ENCODE results near the gene UBA7. TPM values are rescaled to one million over a fixed set of nuclear protein-coding genes. Genes with fewer than 3 reads are reported as not detected.

The UBA7 gene
- total and polyA plus RNA-seq, 4 experiments from 2014 or later: 39.8 to 299 (median 157) TPM

- ChIA-PET POLR2A (ENCODE audit: partially characterized antibody) (no interaction called here), CTCF (ENCODE audit: partially characterized antibody) (no interaction called here)
- Histone ChIP-seq H3K27ac (ENCODE audit: low read depth, low read length) (no peak overlapping the region), H3K4me1 (ENCODE audit: insufficient read depth, low read length) (peaks cover 4% of the 10 kb centered on the region), H3K9me3 (ENCODE audit: control insufficient read depth in 1 of 2, low read length in 2 of 2) (no peaks in the 10 kb centered on the region), H3K36me3 (ENCODE audit: insufficient read depth, low read length) (no peaks in the 10 kb centered on the region), H3K27me3 (ENCODE audit: insufficient read depth, low read length) (no peaks in the 10 kb centered on the region), H3K4me3 (ENCODE audit: low read length in 2 of 2) (no peak overlapping the region)
- intact Hi-C loops (cut with micrococcal nuclease): no loop called here
- H3K27ac Mint-ChIP-seq: no peak overlapping the region
- no peak for DNase-seq
- H3K4me3 Mint-ChIP-seq: no peak overlapping the region
- H3K9me3 Mint-ChIP-seq: peaks cover 0 to 4% (median 0%) of the 10 kb centered on the region in 8 donors
- peaks cover 3 to 7% (median 5%) of the 10 kb centered on the region in 4 donors for H3K4me1 Mint-ChIP-seq
- peaks cover 2% of the 10 kb centered on the region in 2 donors for H3K27me3 Mint-ChIP-seq
- peaks cover 0 to 2% of the 10 kb centered on the region in 2 donors for H3K36me3 Mint-ChIP-seq
Observed at GRCh38 chr3:49792371-49793150, 21.2 kb downstream of the UBA7 start.

GRCh38 chr3:49791571-49791970 lies 22.2 kb downstream of the UBA7 start:
- Mint-ChIP-seq H3K36me3 (peaks cover 0 to 4% of the 10 kb centered on the region in 2 donors), H3K4me1 (peaks cover 6 to 15% (median 11%) of the 10 kb centered on the region in 4 donors), H3K27ac (no peak overlapping the region), H3K9me3 (peaks cover 0 to 4% (median 0%) of the 10 kb centered on the region in 8 donors), H3K27me3 (peaks cover 0 to 2% of the 10 kb centered on the region in 2 donors), H3K4me3 (no peak overlapping the region)
- ChIA-PET CTCF (ENCODE audit: partially characterized antibody) (interaction anchor here (1.0 kb wide), 1 partner anchor 11 kb away, joined by 3 read pairs; no protein-coding TSS in a partner anchor), POLR2A (ENCODE audit: partially characterized antibody) (interaction anchor here (1.4 kb wide), 1 partner anchor 12 kb away, joined by 3 read pairs; no protein-coding TSS in a partner anchor)
- Histone ChIP-seq H3K4me3 (ENCODE audit: low read length in 2 of 2) (no peak overlapping the region), H3K4me1 (ENCODE audit: insufficient read depth, low read length) (peaks cover 12% of the 10 kb centered on the region), H3K36me3 (ENCODE audit: insufficient read depth, low read length) (no peaks in the 10 kb centered on the region), H3K9me3 (ENCODE audit: control insufficient read depth in 1 of 2, low read length in 2 of 2) (no peaks in the 10 kb centered on the region), H3K27me3 (ENCODE audit: insufficient read depth, low read length) (no peaks in the 10 kb centered on the region), H3K27ac (ENCODE audit: low read depth, low read length) (no peak overlapping the region)
- intact Hi-C loops (cut with micrococcal nuclease): no loop called here
- no peak for DNase-seq

GRCh38 chr3:49790626-49791411 lies 22.9 kb downstream of the UBA7 start:
- no peaks in the 10 kb centered on the region for H3K36me3 ChIP-seq (ENCODE audit: insufficient read depth, low read length)
- Mint-ChIP-seq H3K36me3 (peaks cover 0 to 6% of the 10 kb centered on the region in 2 donors), H3K27me3 (peaks cover 0 to 2% of the 10 kb centered on the region in 2 donors), H3K4me1 (peaks cover 6 to 17% (median 13%) of the 10 kb centered on the region in 4 donors), H3K27ac (peak overlapping the region in 4 of 7 donors; percentile 4 to 95 (median 16)), H3K4me3 (no peak overlapping the region), H3K9me3 (peaks cover 0 to 4% (median 0%) of the 10 kb centered on the region in 8 donors)
- intact Hi-C loops (cut with micrococcal nuclease): no loop called here
- H3K27me3 ChIP-seq (ENCODE audit: insufficient read depth, low read length): no peaks in the 10 kb centered on the region
- no peaks in the 10 kb centered on the region for H3K9me3 ChIP-seq (ENCODE audit: control insufficient read depth in 1 of 2, low read length in 2 of 2)
- H3K27ac ChIP-seq (ENCODE audit: low read depth, low read length): no peak overlapping the region
- CTCF ChIA-PET (ENCODE audit: partially characterized antibody): interaction anchor here (1.0 to 1.2 kb wide), 2 partner anchors 11 to 12 kb away, joined by 3 read pairs; no protein-coding TSS in a partner anchor
- H3K4me1 ChIP-seq (ENCODE audit: insufficient read depth, low read length): peaks cover 12% of the 10 kb centered on the region
- DNase-seq: no peak
- POLR2A ChIA-PET (ENCODE audit: partially characterized antibody): interaction anchor here (1.4 kb wide), 1 partner anchor 13 kb away, joined by 3 read pairs; no protein-coding TSS in a partner anchor
- no peak overlapping the region for H3K4me3 ChIP-seq (ENCODE audit: low read length in 2 of 2)

- ChIA-PET POLR2A (ENCODE audit: partially characterized antibody) (interaction anchor here (1.0 to 3.5 kb wide), 2 partner anchors 16 to 69 kb away, joined by 4 to 46 read pairs; partner anchors contain the start of genes AMIGO3 and INKA1), CTCF (ENCODE audit: partially characterized antibody) (interaction anchor here (3.0 to 3.7 kb wide), 2 partner anchors 14 to 51 kb away, joined by 12 to 20 read pairs; partner anchors contain the start of gene INKA1)
- DNase-seq: no peak
- Histone ChIP-seq H3K27ac (ENCODE audit: low read depth, low read length) (no peak overlapping the region), H3K27me3 (ENCODE audit: insufficient read depth, low read length) (no peaks in the 10 kb centered on the region), H3K4me3 (ENCODE audit: low read length in 2 of 2) (no peak overlapping the region), H3K36me3 (ENCODE audit: insufficient read depth, low read length) (no peaks in the 10 kb centered on the region), H3K4me1 (ENCODE audit: insufficient read depth, low read length) (peaks cover 27% of the 10 kb centered on the region), H3K9me3 (ENCODE audit: control insufficient read depth in 1 of 2, low read length in 2 of 2) (no peaks in the 10 kb centered on the region)
- Mint-ChIP-seq H3K4me3 (no peak overlapping the region), H3K27ac (peak overlapping the region in 5 of 7 donors; percentile 22 to 82 (median 46)), H3K27me3 (peaks cover 0 to 2% of the 10 kb centered on the region in 2 donors), H3K36me3 (peaks cover 6 to 15% of the 10 kb centered on the region in 2 donors), H3K9me3 (peaks cover 0 to 4% (median 0%) of the 10 kb centered on the region in 8 donors), H3K4me1 (peaks cover 17 to 44% (median 27%) of the 10 kb centered on the region in 4 donors)
- intact Hi-C loops (cut with micrococcal nuclease): loop anchor here (5.0 kb wide), 1 partner anchor 69 kb away; the partner anchor contains the start of gene TRAIP
Observed at GRCh38 chr3:49788056-49788455, 25.7 kb downstream of the UBA7 start.

- Histone ChIP-seq H3K27ac (ENCODE audit: low read depth, low read length) (no peak overlapping the region), H3K4me1 (ENCODE audit: insufficient read depth, low read length) (peaks cover 27% of the 10 kb centered on the region), H3K36me3 (ENCODE audit: insufficient read depth, low read length) (no peaks in the 10 kb centered on the region), H3K27me3 (ENCODE audit: insufficient read depth, low read length) (no peaks in the 10 kb centered on the region), H3K9me3 (ENCODE audit: control insufficient read depth in 1 of 2, low read length in 2 of 2) (no peaks in the 10 kb centered on the region), H3K4me3 (ENCODE audit: low read length in 2 of 2) (peak overlapping the region in 1 of 2 donors; percentile 89)
- CTCF ChIA-PET (ENCODE audit: partially characterized antibody): interaction anchor here (3.0 to 3.7 kb wide), 2 partner anchors 15 to 51 kb away, joined by 12 to 20 read pairs; partner anchors contain the start of gene INKA1
- Mint-ChIP-seq H3K9me3 (peaks cover 0 to 4% (median 0%) of the 10 kb centered on the region in 8 donors), H3K27ac (peak overlapping the region; percentile 98 to 99 (median 99)), H3K27me3 (peaks cover 0 to 2% of the 10 kb centered on the region in 2 donors), H3K4me1 (peaks cover 17 to 45% (median 27%) of the 10 kb centered on the region in 4 donors), H3K36me3 (peaks cover 6 to 15% of the 10 kb centered on the region in 2 donors), H3K4me3 (peak overlapping the region in 5 of 8 donors; percentile 13 to 96 (median 92))
- intact Hi-C loops (cut with micrococcal nuclease): loop anchor here (5.0 kb wide), 1 partner anchor 70 kb away; the partner anchor contains the start of gene TRAIP
- no peak for DNase-seq
- POLR2A ChIA-PET (ENCODE audit: partially characterized antibody): interaction anchor here (0.7 to 3.5 kb wide), 5 partner anchors 16 to 152 kb away, joined by 4 to 46 read pairs (median 4); partner anchors contain the start of genes AMIGO3, INKA1, MON1A and RBM6
Observed at GRCh38 chr3:49787536-49787935, 26.2 kb downstream of the UBA7 start.

GRCh38 chr3:49787182-49787464 lies 26.6 kb downstream of the UBA7 start:
- CTCF ChIA-PET (ENCODE audit: partially characterized antibody): interaction anchor here (3.0 to 3.7 kb wide), 2 partner anchors 15 to 52 kb away, joined by 12 to 20 read pairs; partner anchors contain the start of gene INKA1
- DNase-seq: no peak

More at GRCh38 chr3:49787182-49787464, 26.6 kb downstream of the UBA7 start:
- Histone ChIP-seq H3K36me3 (ENCODE audit: insufficient read depth, low read length) (no peaks in the 10 kb centered on the region), H3K4me1 (ENCODE audit: insufficient read depth, low read length) (peaks cover 27% of the 10 kb centered on the region), H3K4me3 (ENCODE audit: low read length in 2 of 2) (peak overlapping the region; percentile 48 to 89), H3K27me3 (ENCODE audit: insufficient read depth, low read length) (no peaks in the 10 kb centered on the region), H3K9me3 (ENCODE audit: control insufficient read depth in 1 of 2, low read length in 2 of 2) (no peaks in the 10 kb centered on the region), H3K27ac (ENCODE audit: low read depth, low read length) (peak overlapping the region; percentile 89)
- Mint-ChIP-seq H3K4me1 (peaks cover 17 to 45% (median 28%) of the 10 kb centered on the region in 4 donors), H3K27ac (peak overlapping the region; percentile 98 to 99 (median 99)), H3K27me3 (peaks cover 0 to 2% of the 10 kb centered on the region in 2 donors), H3K9me3 (peaks cover 0 to 4% (median 0%) of the 10 kb centered on the region in 8 donors), H3K36me3 (peaks cover 6 to 19% of the 10 kb centered on the region in 2 donors), H3K4me3 (peak overlapping the region; percentile 92 to 98 (median 92))
- POLR2A ChIA-PET (ENCODE audit: partially characterized antibody): interaction anchor here (0.7 to 3.5 kb wide), 5 partner anchors 17 to 153 kb away, joined by 4 to 46 read pairs (median 4); partner anchors contain the start of genes AMIGO3, INKA1, MON1A and RBM6
- intact Hi-C loops (cut with micrococcal nuclease): loop anchor here (5.0 kb wide), 1 partner anchor 70 kb away; the partner anchor contains the start of gene TRAIP
